Skin epidermis (tissue), 12 donors: ENCODE data around the gene PTPRN2.

Experiments
- H3K27ac ChIP-seq, 21 experiments: fragments of 200-600 bp; sonication (generic) in 11 of 21; one replicate each; pipeline ENCODE4 v1.5.0; 2020; ENCODE audit warnings: mild to moderate bottlenecking in 3 of 21, inconsistent platforms in 2 of 21, moderate library complexity in 2 of 21
- H3K4me3 ChIP-seq, 7 experiments: fragments of 200-600 bp; sonication (generic) in 2 of 7; one replicate each; pipeline ENCODE4 v1.5.0; 2020; ENCODE audit warnings: inconsistent platforms in 2 of 7, mild to moderate bottlenecking in 2 of 7, moderate library complexity in 1 of 7

PTPRN2 gene

DNA sequence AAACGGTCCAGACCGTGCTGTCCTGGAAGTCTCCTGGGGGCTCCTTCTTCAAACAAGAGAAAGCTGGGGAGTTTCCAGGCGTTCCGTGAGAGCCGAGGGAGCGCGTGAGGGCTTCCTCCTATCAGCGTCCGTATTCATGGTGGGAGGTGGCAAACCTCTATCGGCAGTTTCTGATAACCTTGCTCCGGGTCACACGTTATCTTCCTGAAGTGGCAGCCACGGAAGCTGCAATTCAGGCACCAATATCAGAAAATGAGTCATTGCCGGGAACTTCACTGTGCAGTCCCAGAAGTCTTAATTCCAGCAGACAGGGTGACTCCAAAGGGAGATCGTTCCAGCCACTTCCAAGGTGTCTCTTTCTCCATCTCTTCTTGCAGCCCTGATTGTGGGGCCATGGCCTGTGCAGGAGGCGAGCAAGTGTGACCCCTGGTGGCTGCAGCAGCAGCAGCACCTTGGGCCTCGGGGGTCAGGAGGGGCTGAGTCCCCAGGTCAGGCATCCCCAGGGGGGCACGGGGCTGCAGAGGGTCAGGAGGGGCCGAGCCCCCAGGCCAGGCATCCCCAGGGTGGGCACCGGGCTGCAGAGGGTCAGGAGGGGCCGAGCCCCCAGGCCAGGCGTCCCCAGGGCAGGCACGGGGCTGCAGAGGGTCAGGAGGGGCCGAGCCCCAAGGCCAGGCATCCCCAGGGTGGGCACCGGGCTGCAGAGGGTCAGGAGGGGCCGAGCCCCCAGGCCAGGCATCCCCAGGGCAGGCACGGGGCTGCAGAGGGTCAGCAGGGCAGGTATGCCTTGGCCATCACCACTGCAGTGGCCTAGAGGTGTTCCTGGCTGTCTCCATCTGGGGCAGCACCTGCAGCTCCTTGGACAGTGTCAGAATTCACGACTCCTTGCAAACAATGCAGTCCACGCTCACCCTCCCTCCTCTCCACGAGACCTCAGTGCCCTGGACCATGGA lies 712.1 kb downstream of the PTPRN2 start:
- no peak overlapping the region for H3K27ac ChIP-seq
- no peak overlapping the region for H3K4me3 ChIP-seq

DNA sequence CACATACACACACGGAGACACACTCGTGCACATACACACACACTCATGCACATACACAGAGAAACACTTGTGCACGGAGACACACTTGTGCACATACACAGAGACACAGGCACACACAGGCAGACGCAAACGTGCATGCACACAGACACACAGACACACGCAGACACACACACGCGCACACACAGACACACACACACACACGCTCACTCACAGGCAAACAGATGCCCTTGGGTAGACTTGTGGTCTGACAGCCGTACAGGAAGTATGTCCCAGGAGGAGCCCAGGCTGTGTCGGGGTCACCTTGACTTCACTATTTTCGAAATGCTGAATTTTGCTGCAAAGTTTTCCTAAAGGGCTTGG lies 712.8 kb downstream of the PTPRN2 start:
- Histone ChIP-seq H3K4me3 (no peak overlapping the region), H3K27ac (no peak overlapping the region)

DNA sequence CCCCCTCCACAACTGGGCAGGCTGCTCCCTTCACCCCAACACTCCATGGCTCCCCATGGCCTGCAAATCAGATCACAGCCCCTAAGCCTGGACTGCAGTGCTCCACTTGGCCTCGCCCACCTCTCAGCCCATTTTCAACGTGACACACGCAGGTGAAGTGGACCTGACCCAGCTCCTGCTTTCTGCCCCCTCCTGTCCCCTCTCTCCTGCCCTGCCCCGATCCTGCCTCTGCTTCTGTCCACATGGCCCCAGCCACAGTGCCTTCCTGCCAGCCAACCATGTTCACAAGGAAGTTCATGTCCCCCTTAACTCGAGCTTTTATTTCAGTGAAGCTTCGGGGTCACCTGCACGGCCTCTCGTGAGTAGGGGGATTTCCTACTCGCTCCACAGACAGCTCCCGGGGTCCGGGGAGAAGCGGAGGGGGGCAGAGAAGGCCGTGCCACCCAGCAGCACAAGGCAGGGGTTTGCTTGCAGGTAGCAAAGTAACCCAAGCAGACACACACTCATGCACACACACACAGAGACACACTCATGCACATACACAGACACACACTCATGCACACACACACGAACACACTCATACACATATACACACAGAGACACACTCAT lies 713.3 kb downstream of the PTPRN2 start:
- Histone ChIP-seq H3K27ac (no peak overlapping the region), H3K4me3 (no peak overlapping the region)

DNA sequence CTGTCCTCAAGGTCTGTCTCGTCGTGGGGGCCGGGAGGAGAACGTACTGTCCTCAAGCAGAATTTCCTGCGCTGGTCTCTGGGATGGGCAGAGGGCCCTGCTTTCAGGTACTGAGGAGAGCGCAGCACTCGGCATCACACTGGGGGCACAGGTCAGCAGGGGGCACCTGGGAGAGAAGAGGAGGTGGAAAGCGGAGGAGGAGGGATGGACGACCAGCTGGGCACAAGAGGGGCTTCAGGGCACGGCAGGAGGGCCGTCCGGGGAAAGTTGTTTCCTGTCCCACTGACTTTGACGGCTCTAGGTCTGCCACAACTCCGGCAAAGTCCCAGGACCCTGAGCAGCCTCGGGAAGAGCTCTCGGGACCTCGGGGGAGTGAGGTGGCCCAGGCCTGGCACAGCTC lies 714.0 kb downstream of the PTPRN2 start:
- H3K27ac ChIP-seq: no peak overlapping the region
- H3K4me3 ChIP-seq: no peak overlapping the region

DNA sequence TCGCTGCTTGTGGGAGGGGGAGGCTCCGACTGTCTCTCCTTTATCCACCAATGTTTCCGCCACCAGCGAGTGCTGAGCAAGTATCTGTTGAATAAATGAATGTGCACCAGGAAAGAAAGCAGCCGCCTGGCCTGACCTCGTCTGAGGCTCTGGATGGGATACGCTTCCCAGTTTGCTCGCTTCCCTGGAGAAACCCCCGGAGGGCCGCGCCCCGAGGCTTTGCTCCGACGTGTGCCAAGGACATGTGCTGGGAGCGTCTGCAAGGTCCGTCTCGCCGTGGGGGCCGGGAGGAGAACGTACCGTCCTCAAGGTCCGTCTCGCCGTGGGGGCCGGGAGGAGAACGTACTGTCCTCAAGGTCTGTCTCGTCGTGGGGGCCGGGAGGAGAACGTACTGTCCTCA lies 714.4 kb downstream of the PTPRN2 start:
- H3K27ac ChIP-seq: no peak overlapping the region
- H3K4me3 ChIP-seq: no peak overlapping the region

DNA sequence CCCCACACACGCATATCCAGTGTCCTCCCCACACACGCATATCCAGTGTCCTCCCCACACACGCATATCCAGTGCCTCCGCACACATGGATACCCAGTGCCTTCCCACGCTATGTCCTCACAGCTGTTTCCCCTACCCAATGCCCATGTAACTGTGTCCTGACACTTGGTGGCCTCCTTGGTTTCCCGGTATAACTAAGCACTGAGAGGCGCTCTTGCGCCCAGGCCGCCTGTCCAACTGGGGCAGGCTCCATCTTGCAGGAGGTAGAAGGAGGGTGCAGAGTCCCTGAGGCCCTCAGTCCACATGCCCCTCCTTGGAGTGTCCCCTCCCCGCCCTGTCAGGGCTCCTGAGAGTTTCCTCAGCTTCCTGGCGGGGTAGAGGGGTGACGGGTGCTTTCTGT lies 715.2 kb downstream of the PTPRN2 start:
- no peak overlapping the region for H3K27ac ChIP-seq
- no peak overlapping the region for H3K4me3 ChIP-seq

DNA sequence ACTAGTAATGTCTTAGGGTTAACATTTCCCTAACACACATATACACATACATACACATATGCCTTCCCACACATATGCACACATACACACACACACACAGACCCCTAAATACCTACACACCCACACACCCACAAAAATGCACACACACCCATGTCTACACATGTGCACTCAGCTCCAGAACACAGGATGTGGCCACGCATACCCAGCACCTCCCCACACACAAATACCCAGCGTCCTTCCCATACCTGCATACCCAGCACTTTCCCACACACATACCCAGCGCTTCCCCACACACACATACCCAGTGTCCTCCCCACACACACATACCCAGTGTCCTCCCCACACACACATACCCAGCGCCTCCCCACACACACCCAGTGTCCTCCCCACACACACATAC lies 715.9 kb downstream of the PTPRN2 start:
- H3K27ac ChIP-seq: no peak overlapping the region
- H3K4me3 ChIP-seq: no peak overlapping the region

DNA sequence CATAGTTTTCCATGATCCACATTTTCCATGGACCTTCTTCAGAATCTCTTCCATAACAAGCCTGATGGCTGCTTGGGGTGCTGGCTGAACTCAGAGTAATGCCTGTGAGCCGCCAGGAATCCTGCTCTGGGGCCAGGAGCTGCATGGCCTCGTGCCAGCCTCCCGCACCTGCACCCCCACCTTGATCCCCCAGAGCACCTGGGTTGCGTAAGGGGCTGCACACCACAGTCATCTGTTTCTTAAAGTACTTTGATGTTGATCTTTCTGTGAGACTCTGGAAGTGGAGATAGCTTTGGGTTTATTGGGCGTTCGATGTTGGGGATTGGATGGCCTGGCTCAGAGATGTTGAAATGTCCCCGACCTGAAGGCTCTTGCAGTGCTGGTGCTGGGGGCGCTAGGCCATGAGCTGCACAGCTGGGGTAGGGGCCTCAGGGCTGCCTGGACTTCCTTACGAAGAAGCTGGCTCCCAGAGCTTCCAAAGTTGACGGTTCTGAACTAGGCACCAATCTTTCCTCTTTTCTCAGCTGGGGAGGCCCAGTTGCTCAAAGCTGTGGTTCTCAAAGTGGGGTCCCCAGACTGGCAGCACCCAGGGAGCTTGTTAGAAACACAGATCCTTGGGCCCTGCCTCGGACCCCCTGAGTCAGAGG lies 716.9 kb downstream of the PTPRN2 start:
- no peak overlapping the region for H3K27ac ChIP-seq
- no peak overlapping the region for H3K4me3 ChIP-seq

DNA sequence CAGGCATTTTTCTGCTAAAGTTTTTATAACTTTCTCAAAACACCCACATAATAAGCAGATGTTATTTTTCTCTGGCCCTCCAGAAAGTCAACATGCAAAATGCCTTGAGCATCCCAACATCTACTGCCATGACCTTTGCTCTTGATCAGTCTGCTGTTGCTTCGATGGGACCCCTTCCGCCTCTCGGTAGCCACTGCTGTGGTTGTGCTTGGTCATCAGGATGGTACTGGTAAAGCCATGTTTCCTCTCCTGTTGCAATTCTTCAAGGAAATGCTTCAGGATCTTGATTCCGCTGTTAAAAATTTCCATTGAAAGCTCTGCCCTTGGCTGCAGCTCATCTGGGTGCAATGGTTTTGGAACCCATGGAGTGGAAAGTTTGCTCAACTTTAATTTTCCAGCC lies 717.8 kb downstream of the PTPRN2 start:
- no peak overlapping the region for H3K4me3 ChIP-seq
- H3K27ac ChIP-seq: no peak overlapping the region

DNA sequence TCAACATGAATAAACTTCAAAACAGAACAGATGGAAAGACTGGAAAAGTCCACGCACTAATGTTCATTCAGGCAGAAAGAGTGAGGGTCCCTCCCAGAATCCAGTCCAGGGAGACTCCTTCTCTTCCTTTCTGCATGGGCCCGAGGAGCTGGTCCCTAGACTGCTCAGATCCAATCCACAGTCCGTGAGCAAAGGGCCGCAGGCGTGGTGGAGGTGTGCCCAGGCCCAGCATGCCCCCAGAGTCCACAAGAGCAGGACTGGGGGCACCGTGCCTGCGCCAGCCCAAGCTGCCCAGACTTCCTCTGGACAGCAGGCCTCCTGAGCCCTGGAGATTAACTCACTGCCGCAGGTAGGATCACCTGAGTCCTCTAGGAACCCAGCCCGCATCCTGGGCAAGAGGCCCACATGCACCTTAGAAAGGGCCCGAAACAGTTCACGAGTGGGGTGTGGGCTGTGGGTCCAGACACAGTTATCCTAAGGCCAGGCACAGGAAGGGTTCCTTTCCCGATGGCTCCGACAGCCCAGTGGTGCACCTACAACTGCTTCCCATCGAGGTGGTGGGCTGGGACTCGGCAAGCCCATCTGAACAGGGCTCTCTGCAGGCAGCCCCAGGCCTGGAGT lies 719.8 kb downstream of the PTPRN2 start:
- Histone ChIP-seq H3K27ac (no peak overlapping the region), H3K4me3 (no peak overlapping the region)

DNA sequence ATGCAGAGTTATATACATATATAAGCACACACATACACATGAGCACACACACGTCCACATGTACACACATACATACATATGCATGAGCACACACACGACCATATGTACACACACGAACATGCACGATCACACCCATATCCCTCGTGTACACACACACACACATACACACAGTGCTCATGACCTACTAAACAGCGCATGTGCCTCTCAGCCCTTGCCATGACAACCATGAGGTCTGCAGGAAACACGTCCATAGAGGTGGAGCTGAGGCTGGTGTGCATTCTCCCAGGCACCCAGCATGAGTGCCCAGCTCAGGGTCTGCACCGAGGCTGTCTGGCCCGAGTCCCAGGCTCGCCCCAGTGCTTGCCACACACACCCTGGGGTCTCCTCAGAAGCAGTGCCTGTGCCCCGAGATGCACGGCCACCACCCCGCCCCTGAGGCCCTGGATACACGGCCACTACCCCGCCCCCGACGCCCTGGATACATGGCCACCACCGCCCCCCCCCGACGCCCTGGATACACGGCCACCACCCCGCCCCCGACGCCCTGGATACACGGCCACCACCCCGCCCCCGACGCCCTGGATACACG lies 721.2 kb downstream of the PTPRN2 start:
- no peak overlapping the region for H3K4me3 ChIP-seq
- H3K27ac ChIP-seq: no peak overlapping the region

DNA sequence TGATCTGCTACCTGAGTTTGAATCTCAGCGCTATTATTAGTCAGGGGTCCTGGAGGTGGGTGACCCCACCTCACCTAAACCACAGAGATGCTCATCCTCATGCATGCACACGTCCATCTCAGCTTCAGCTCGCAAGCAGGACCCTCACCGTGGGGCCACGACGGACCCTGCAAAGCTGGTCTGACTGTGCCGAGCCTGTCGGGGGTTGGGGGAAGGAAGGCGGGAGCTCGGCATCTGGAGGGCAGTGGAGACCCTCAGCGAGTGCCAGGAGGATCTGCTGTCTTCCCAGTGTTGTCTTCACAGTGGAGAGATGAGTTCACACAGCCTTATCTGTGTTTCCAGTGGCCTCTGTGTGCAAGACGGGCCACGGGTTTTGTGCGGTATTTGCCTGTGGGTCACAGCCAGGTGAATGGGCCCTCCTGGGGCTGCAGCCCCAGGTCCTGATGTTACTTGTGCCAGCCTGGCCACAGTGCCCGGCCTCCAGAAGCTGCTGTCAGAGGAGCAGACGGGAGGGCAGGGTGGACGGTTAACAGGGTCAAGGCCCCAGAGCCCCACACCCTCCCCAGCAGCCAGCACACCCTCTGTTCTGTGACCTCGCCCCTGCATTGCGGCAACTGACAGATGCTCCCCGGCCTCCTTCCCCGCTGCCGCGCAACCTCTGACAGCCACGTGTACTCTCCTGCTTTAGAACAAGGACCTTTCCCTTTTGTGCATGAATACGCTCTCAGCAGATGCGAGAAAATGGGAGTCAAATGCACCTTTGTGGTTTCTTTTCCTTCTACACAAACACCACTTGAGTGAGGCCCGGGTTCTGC lies 722.1 kb downstream of the PTPRN2 start:
- Histone ChIP-seq H3K27ac (no peak overlapping the region), H3K4me3 (no peak overlapping the region)

DNA sequence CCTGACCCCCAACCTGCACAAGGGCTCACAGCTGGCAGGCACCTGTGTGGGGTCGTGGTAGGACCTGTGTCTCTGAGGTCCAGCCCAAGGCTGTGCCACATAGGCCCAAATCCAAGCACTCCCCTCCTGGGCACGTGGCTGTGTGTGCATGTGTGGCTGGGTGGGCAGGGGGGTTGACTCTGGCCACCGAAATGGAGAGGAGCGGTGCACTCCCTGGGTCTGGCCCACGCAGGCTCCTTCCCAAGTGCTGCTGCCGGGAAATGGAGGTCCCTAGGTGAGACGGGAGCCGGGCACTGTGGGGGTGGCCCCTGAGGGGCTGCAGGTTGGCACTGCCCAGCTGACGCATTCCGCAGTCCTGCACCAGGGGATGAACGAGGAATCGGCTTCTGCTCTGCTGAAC lies 722.7 kb downstream of the PTPRN2 start:
- no peak overlapping the region for H3K27ac ChIP-seq
- H3K4me3 ChIP-seq: no peak overlapping the region

DNA sequence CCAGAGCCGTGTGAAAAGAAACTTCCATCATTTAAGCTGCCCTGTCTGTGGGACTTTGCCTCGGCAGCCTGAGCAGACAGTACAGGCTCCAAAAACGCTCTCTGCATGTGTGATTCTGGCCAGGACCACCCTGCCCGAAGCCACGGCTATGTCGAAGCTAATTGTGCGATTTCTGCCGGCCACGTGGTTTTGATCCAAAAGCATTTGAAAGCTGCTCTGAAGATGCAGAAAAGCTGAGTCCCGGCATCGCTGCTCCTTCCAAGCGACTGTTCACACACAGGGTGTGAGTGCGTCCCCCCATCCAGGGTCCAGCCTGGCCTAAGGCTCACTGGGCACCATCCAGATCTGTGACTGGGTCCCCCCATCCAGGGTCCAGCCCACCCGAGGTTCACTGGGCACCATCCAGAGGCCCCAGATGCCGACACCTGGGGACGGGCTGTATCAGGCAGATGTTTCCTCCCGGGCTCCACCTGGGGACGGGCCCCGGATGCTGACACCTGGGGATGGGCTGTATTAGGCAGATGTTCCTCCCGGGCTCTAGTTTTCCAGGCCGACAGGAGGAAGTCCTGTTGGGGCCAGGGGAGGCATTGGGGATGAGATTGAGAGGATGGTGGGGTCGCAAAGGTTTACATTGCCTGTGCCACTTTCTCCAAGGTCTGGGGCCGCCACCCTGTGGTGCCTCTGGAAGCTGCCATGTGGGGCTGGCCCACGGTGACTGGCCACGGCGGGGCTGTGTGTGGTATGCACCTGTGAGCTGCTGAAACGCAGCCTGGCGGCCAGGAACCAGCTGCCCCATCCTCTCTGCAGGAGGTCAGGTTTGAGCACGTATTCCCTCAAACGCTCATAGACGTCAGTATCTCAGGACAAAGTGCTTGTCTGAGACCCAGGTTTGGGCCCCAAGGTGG lies 723.5 kb downstream of the PTPRN2 start:
- Histone ChIP-seq H3K4me3 (no peak overlapping the region), H3K27ac (no peak overlapping the region)

DNA sequence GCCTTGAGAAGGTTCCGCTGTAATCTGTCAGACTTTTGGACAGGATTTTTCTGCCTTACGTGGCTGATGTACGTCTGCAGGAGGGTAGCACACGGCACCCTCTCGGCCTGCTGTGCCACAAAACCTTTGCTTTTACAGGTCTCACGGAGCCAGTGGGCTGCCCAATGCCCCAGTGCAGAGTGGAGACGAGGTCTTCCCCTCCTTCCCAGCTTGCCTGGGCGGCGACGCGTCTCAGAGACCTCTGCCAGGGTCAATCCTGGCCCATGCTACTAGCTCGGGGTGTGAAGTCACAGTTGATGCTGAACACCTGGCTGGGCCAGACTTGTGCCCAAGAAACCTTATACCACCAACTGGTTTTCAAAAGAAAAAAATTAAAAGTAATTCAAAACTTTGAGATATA lies 724.4 kb downstream of the PTPRN2 start:
- Histone ChIP-seq H3K27ac (no peak overlapping the region), H3K4me3 (no peak overlapping the region)

DNA sequence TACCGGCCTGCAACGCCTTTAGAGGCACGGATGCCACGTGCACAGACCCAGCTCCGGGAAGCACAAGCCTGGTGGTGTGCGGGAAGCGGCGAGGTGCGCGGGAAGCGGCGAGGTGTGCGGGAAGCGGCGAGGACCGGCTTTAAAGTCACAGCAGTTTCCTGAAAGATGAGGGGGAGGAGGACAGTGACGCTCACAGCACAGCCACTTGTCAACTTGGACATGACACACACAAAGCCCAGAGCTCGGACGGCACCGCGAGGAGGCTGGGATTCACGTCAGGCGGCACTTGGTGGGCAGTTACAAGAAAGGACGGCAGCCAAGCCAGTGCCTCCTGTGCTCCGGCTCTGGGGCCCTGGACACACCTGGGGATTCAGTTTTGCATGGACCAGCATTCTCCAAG lies 724.9 kb downstream of the PTPRN2 start:
- H3K27ac ChIP-seq: no peak overlapping the region
- H3K4me3 ChIP-seq: no peak overlapping the region

DNA sequence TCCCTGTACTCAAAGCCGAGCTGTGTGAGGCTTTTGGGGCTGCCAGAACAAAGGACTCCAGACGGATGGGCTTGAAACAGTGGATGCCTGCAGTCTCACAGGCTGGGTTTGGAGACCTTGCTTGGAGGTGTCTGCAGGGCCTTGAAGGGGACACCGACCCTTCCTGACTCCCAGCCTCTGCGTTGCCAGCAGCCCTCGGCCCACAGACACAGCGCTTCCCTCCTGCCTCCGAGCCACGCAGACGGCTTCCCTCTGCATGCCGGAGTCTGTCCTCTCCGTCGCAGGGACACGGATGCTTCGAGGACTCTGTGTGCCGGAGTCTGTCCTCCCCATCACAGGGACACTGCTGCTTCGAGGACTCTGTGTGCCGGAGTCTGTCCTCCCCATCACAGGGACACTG lies 726.1 kb downstream of the PTPRN2 start:
- Histone ChIP-seq H3K27ac (no peak overlapping the region), H3K4me3 (no peak overlapping the region)

DNA sequence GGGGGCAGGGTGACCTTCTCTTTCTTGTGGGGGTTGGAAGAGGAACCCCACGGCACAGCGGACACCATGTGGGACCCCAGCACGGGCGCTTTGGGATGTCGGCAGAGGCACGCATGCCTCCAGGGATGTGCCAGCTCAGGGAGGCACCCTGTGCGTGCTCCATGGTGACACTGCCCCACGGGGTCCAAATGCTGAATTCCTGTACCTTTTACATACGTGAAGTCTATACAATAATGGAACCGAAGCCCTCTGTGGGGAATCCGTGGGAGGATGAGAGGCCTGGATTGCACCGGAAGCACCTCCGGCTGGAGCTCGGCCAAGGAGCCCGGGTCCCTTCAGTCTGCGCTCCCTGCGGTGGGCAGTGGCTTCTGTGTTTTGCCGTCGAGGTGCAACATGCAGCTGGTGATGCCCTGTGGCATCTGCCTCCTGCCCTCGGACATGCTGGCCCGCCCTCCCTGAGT lies 726.6 kb downstream of the PTPRN2 start:
- Histone ChIP-seq H3K4me3 (no peak overlapping the region), H3K27ac (no peak overlapping the region)
